Karpas-422 (cell line): ENCODE data around the gene ABCF1. TPM values are rescaled to one million over a fixed set of nuclear protein-coding genes. Genes with fewer than 3 reads are reported as not detected.
"Not testable (repeated sequence)": the region's sequence is repeated elsewhere in the genome, so short reads cannot be mapped to it uniquely, and the experiment has no call there.

Source experiments
- DNase-seq: peaks from one replicate; pipeline ENCODE4 v3.0.0-alpha.2; 2015
- H2AFZ ChIP-seq: fragments of 200-600 bp; sonication (generic); 2 replicates; pipeline ENCODE4 v1.6.1; 2014; ENCODE audit warnings: antibody characterized with exemption, low read length, mixed read lengths
- H3K27ac ChIP-seq: fragments of 200-600 bp; sonication (generic); 2 replicates; pipeline ENCODE4 v1.5.1; 2014; ENCODE audit warnings: mild to moderate bottlenecking, low read length, moderate library complexity
- H3K27me3 ChIP-seq: fragments of 200-600 bp; sonication (generic); 2 replicates; pipeline ENCODE4 v1.6.1; 2014; ENCODE audit warnings: low read length, mixed read lengths
- H3K36me3 ChIP-seq: fragments of 200-600 bp; sonication (generic); 2 replicates; pipeline ENCODE4 v1.6.1; 2014; ENCODE audit warnings: low read length, mixed read lengths; ENCODE audit not compliant: insufficient read depth
- H3K4me1 ChIP-seq: fragments of 200-600 bp; sonication (generic); 2 replicates; pipeline ENCODE4 v1.6.1; 2014; ENCODE audit warnings: mild to moderate bottlenecking, low read length, mixed read lengths
- H3K4me2 ChIP-seq: fragments of 200-600 bp; sonication (generic); 2 replicates; pipeline ENCODE4 v1.6.1; 2014; ENCODE audit warnings: low read length, low read depth, mild to moderate bottlenecking; ENCODE audit not compliant: poor library complexity, severe bottlenecking
- H3K4me3 ChIP-seq: fragments of 200-600 bp; sonication (generic); 2 replicates; pipeline ENCODE4 v1.5.1; 2014; ENCODE audit warnings: mild to moderate bottlenecking, antibody characterized with exemption, low read length, mixed read lengths
- H3K79me2 ChIP-seq: fragments of 200-600 bp; sonication (generic); 2 replicates; pipeline ENCODE4 v1.6.1; 2014; ENCODE audit warnings: mild to moderate bottlenecking, low read length, mixed read lengths
- H3K9ac ChIP-seq: fragments of 200-600 bp; sonication (generic); 2 replicates; pipeline ENCODE4 v1.6.0; 2014; ENCODE audit warnings: low read length
- H3K9me2 ChIP-seq: fragments of 200-600 bp; sonication (generic), shearing (Covaris generic); replicated peaks from 2 replicates; pipeline ENCODE4 v1.6.0; 2014; ENCODE audit warnings: mild to moderate bottlenecking, low read length, moderate library complexity; ENCODE audit not compliant: insufficient read depth
- H3K9me3 ChIP-seq: fragments of 300-700, 200-600 bp; sonication (generic); 2 replicates; pipeline ENCODE4 v1.6.1; 2014; ENCODE audit warnings: low read length, mixed read lengths
- H4K20me1 ChIP-seq: fragments of 200-600 bp; sonication (generic); 2 replicates; pipeline ENCODE4 v1.6.1; 2014; ENCODE audit warnings: mild to moderate bottlenecking, antibody characterized with exemption, low read length, low read depth; ENCODE audit not compliant: insufficient read depth
- total RNA-seq: library from RNA; depleted of rRNA; stranded (reverse); fragments of >200 nt; shearing (Covaris generic); gene quantifications from 2 replicates; pipeline ENCODE4 v1.2.3, GENCODE V29; 2014; ENCODE audit warnings: low replicate concordance; rRNA removed

Gene ABCF1
- total RNA-seq, result 14.4 and 26.0 TPM in 2 replicates

DNA sequence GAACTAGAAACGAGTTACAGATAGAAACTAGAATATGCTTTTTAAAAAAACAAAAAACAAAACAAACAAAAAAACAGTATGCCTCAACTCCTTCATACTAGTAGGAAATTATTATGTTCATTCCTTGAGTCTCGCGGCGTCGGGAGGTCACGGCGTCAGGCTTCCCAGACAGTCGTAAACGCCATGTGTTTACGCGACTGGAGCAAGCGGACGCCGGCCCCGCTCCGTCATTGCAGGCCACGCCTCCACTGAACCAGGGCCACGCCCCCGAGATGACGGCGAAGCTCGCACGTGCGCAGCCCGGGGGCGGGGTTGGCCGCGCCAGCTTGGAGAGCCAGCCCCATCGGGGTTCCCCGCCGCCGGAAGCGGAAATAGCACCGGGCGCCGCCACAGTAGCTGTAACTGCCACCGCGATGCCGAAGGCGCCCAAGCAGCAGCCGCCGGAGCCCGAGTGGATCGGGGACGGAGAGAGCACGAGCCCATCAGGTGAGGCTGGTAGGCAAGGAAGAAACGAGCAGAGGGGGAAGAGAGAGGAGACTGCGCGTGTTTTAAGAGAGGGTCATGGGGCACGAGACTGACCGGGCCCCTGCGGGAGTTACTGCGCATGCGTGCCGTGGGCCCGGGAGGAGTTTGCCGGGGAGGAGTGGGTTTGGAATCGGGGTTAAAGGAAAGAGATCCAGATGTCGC is at the start of gene ABCF1:
TSS of gene ABCF1 (plus strand) at position 368 of the 687 bp plus-strand sequence. CDS start at position 414, 46 bp downstream.
- Histone ChIP-seq H3K9ac (peak within 1 kb of the TSS; percentile 86), H3K9me3 (no peaks in the 10 kb centered on the region), H3K9me2 (no peaks in the 10 kb centered on the region), H3K27me3 (no peaks in the 10 kb centered on the region), H3K4me2 (peak within 1 kb of the TSS; percentile 83), H3K36me3 (peaks cover 5% of the 10 kb centered on the region; the same call in 1 of the 2 replicates), H2AFZ (peak within 1 kb of the TSS; percentile 57), H3K79me2 (peaks cover 48% of the 10 kb centered on the region), H3K27ac (peak within 1 kb of the TSS; percentile 57), H3K4me3 (peak within 1 kb of the TSS; percentile 84), H3K4me1 (peaks cover 37% of the 10 kb centered on the region), H4K20me1 (peaks cover 38% of the 10 kb centered on the region)
- peak; percentile 99 for DNase-seq

DNA sequence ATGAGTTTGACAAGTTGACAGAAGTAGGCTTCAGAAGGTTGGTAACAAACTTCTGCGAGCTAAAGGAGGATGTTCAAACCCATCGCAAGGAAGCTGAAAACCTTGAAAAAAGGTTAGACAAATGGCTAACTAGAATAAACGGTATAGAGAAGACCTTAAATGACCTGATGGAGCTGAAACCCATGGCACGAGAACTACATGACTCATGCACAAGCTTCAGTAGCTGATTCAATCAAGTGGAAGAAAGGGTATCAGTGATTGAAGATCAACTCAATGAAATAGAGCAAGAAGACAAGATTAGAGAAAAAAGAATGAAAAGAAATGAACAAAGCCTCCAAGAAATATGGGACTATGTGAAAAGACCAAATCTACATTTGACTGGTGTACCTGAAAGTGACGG is 49.3 kb upstream of the ABCF1 start:
- not testable (repeated sequence) for H3K4me2 ChIP-seq

DNA sequence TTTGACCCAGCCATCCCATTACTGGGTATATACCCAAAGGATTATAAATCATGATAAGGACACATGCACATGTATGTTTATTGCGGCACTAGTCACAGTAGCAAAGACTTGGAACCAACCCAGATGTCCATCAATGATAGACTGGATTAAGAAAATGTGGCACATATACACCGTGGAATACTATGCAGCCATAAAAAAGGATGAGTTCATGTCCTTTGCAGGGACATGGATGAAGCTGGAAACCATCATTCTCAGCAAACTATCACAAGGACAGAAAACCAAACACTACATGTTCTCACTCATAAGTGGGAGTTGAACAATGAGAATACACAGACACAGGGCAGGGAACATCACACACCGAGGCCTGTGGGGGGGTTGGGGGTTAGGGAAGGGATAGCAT is 44.8 kb upstream of the ABCF1 start:
- not testable (repeated sequence) for H4K20me1 ChIP-seq

More for the DNA sequence above, 49.3 kb upstream of the ABCF1 start:
- not testable (repeated sequence) for H3K27ac ChIP-seq, H3K4me3 ChIP-seq, H3K27me3 ChIP-seq, H3K79me2 ChIP-seq, H3K9ac ChIP-seq, H3K4me1 ChIP-seq, H3K36me3 ChIP-seq, H3K9me2 ChIP-seq, H2AFZ ChIP-seq, DNase-seq, H4K20me1 ChIP-seq, H3K9me3 ChIP-seq

DNA sequence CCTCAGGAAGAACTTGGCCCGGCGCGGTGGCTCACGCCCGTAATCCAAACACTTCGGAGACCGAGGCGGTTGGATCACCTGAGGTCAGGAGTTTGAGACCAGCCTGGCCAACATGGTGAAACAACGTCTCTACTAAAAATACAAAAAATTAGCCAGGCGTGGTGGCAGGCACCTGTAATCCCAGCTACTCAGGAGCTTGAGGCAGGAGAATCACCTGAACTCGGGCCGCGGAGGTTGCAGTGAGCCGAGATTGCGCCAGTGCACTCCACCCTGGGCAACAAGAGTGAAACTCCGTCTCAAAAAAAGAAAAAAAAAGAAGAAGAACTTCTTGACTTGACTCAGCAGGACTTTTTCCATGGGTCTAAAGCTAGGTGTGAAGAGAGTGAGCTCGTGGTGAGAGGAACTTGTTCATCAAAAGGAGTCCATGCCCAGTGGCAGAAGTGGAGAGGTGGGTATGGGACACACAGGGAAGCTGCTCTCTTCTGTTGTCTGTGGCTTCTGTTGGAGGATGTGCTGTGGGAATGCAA is 41.8 kb upstream of the ABCF1 start:
- H3K79me2 ChIP-seq, H3K9me3 ChIP-seq, H3K4me2 ChIP-seq, H3K4me1 ChIP-seq, H3K4me3 ChIP-seq, H3K36me3 ChIP-seq, H3K27me3 ChIP-seq, H2AFZ ChIP-seq, H3K27ac ChIP-seq, H3K9me2 ChIP-seq, DNase-seq, H3K9ac ChIP-seq, H4K20me1 ChIP-seq: not testable (repeated sequence)

More for the DNA sequence above, 44.8 kb upstream of the ABCF1 start:
- not testable (repeated sequence) for H2AFZ ChIP-seq, H3K36me3 ChIP-seq, H3K79me2 ChIP-seq, H3K27ac ChIP-seq, H3K4me3 ChIP-seq, H3K4me2 ChIP-seq, DNase-seq, H3K4me1 ChIP-seq, H3K9me3 ChIP-seq, H3K9ac ChIP-seq, H3K27me3 ChIP-seq, H3K9me2 ChIP-seq

DNA sequence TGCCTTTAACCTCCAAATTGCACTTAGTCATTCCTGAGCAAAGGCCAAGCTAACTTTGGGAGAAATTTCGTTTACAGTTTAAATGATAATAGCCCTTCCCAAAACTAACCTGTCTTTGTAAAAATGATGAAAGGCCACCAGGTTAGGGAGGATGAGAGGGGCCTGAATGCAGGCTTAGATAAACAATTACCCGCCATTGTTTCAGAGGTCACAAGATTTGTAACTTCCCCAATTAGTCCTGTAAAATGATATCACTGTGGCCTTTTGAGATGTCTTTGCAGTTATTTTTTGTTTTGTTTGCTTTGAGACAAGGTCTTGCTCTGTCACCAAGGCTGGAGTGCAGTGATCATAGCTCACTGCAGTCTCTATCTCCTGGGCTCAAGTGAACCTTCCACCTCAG is 41.2 kb upstream of the ABCF1 start:
- no peak overlapping the region for H3K4me2 ChIP-seq
- no peaks in the 10 kb centered on the region for H3K27me3 ChIP-seq
- H3K9me2 ChIP-seq, result no peaks in the 10 kb centered on the region
- no peak for DNase-seq
- no peak overlapping the region for H3K9ac ChIP-seq
- H3K27ac ChIP-seq, result no peak overlapping the region
- no peaks in the 10 kb centered on the region for H4K20me1 ChIP-seq
- H3K9me3 ChIP-seq, result no peaks in the 10 kb centered on the region
- no peaks in the 10 kb centered on the region for H3K36me3 ChIP-seq
- no peak overlapping the region for H3K4me3 ChIP-seq
- no peak overlapping the region for H2AFZ ChIP-seq
- H3K4me1 ChIP-seq, result peaks cover 8% of the 10 kb centered on the region
- no peaks in the 10 kb centered on the region for H3K79me2 ChIP-seq

DNA sequence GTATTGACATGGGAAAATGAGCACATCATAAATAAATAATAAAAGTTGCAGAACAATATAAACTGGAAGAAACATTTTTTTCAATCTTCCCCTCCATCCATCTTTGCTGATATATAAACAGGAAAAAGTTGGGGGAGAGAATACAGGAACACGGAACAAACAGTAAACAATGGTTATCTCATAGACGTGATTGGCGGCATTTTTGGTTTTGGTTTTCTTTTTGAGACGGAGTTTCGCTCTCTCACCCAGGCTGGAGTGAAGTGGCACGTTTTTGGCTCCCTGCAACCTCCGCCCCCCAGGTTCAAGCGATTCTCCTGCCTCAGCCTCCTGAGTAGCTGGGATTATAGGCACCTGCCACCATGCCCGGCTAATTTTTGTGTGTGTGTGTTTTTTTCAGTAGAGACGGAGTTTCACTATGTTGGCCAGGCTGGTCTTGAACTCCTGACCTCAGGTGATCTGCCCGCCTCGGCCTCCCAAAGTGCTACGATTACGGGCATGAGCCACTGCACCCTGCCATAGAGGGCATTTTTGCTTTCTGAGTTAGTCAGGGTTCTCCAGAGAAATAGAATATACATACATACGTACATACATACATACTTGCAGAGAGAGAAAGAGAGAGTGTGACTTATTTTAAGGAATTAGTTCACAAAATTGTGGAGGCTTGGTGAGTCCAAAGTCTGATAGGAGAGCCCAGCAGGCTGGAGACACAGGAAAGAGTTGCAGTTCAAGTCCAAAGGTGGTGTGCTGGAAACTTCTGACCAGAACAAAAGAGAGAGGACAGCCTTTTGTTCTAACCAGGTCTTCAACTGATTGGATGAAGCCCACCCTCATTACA is 37.6 kb upstream of the ABCF1 start:
- no peak overlapping the region for H3K4me3 ChIP-seq
- H4K20me1 ChIP-seq, result no peaks in the 10 kb centered on the region
- no peaks in the 10 kb centered on the region for H3K4me1 ChIP-seq
- DNase-seq, result no peak
- H3K9me3 ChIP-seq, result no peaks in the 10 kb centered on the region
- no peaks in the 10 kb centered on the region for H3K36me3 ChIP-seq
- H3K9ac ChIP-seq, result no peak overlapping the region
- H3K79me2 ChIP-seq, result no peaks in the 10 kb centered on the region
- H3K4me2 ChIP-seq, result no peak overlapping the region
- H3K27ac ChIP-seq, result no peak overlapping the region
- no peaks in the 10 kb centered on the region for H3K27me3 ChIP-seq
- no peak overlapping the region for H2AFZ ChIP-seq
- H3K9me2 ChIP-seq, result no peaks in the 10 kb centered on the region

DNA sequence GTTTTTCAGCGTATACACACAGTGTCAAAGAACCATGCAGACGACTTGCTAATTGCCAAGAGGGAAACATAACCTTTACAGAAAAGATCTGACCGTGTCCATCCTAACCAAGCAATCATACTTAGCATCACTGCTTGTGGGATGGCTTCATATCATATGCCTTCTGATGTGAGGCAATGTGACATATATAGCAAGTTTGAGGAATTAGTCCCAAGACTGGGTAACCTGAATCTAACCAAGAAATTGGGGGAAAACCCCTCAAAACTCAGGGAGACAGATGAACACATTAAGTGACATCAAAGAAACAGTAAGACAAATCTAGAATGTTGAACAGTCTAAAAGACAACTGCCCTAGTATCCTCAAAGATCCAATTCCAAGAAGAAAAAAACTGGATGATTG is 33.3 kb upstream of the ABCF1 start:
- H3K36me3 ChIP-seq, result no peaks in the 10 kb centered on the region
- no peaks in the 10 kb centered on the region for H3K79me2 ChIP-seq
- DNase-seq, result no peak
- peaks cover 14% of the 10 kb centered on the region for H3K4me1 ChIP-seq
- H3K9me2 ChIP-seq, result no peaks in the 10 kb centered on the region
- no peaks in the 10 kb centered on the region for H3K27me3 ChIP-seq
- H3K9me3 ChIP-seq, result no peaks in the 10 kb centered on the region
- H2AFZ ChIP-seq, result no peak overlapping the region
- no peaks in the 10 kb centered on the region for H4K20me1 ChIP-seq
- H3K4me2 ChIP-seq, result no peak overlapping the region
- no peak overlapping the region for H3K4me3 ChIP-seq
- no peak overlapping the region for H3K27ac ChIP-seq
- no peak overlapping the region for H3K9ac ChIP-seq
